ENCODE measurements around the gene FBN2.

The FBN2 gene

DNA sequence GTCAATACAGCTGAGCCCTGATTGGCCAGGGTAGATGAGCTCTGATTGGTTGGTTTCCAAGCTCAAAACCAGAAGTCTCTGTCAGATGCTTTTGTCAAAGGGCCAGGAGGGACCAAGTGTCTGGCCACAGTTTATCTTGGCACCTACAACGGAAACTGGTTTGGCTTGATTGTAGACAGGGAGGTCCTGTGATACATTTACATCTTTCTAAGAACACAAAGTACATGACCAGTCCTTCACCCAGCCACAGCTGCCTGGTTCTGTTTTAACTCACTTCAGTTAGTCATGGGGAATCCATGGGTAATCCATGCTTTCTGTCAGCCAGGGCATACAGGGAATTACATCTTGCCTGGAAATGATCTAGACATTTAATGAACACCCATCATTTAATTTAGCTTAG is 283.3 kb downstream of the FBN2 start:
- H4K8ac ChIP-seq (ENCODE audit: low read depth, low read length) = no peak overlapping the region
- H2BK15ac ChIP-seq (ENCODE audit: low read length) = no peak overlapping the region
- no peak for DNase-seq (ENCODE audit: low spot score)
- no peaks in the 10 kb centered on the region for H3K79me1 ChIP-seq (ENCODE audit: low read depth, low read length)
- no peak overlapping the region for H3K14ac ChIP-seq (ENCODE audit: low read length)
- WGBS, 2 donors (ENCODE audit: extremely low coverage in 2 of 2, insufficient read length in 2 of 2, insufficient replicate concordance in 1 of 2) = no CpG with 5 or more reads among the region's 1 CpG
- no peaks in the 10 kb centered on the region for H3K27me3 ChIP-seq (ENCODE audit: control insufficient read depth in 3 of 3, insufficient read depth in 3 of 3, low read depth in 1 of 3, low read length in 3 of 3)
- H3K9me3 ChIP-seq (replicated peaks in 1 of 2; ENCODE audit: control insufficient read depth in 2 of 2, insufficient read depth in 1 of 2, low read depth in 1 of 2, low read length in 2 of 2) = no peaks in the 10 kb centered on the region
- H3K36me3 ChIP-seq (replicated peaks in 1 of 2; ENCODE audit: control insufficient read depth in 2 of 2, insufficient read depth in 2 of 2, low read length in 2 of 2) = peaks cover 8 to 36% of the 10 kb centered on the region in 2 donors
- no peak overlapping the region for H3K4me2 ChIP-seq (ENCODE audit: insufficient read depth, low read length, poor library complexity, severe bottlenecking)
- peaks cover 0 to 4% of the 10 kb centered on the region in 2 donors for H3K4me1 ChIP-seq (ENCODE audit: control insufficient read depth in 2 of 2, insufficient read depth in 1 of 2, low read depth in 1 of 2, low read length in 2 of 2)
- H3K18ac ChIP-seq (ENCODE audit: low read length) = no peak overlapping the region
- H2AFZ ChIP-seq (ENCODE audit: low read length) = no peak overlapping the region
- no peak overlapping the region for H3K9ac ChIP-seq (ENCODE audit: low read depth, low read length, poor library complexity)
- H2BK12ac ChIP-seq (ENCODE audit: low read length) = no peak overlapping the region
- H3K23ac ChIP-seq (ENCODE audit: low read depth, low read length, poor library complexity) = no peak overlapping the region
- H2BK5ac ChIP-seq (ENCODE audit: low read length) = no peak overlapping the region
- no peak overlapping the region for H4K91ac ChIP-seq (ENCODE audit: low read depth, low read length, poor library complexity)
- no peak overlapping the region for H3K4ac ChIP-seq (ENCODE audit: low read length)
- no peak overlapping the region for H3K4me3 ChIP-seq (ENCODE audit: low read length in 2 of 2)
- no peak overlapping the region for H2AK5ac ChIP-seq (ENCODE audit: low read depth, low read length)
- H3K27ac ChIP-seq (replicated peaks; ENCODE audit: low read length) = no peak overlapping the region
- no peak overlapping the region for H2BK120ac ChIP-seq (ENCODE audit: low read depth, low read length)

DNA sequence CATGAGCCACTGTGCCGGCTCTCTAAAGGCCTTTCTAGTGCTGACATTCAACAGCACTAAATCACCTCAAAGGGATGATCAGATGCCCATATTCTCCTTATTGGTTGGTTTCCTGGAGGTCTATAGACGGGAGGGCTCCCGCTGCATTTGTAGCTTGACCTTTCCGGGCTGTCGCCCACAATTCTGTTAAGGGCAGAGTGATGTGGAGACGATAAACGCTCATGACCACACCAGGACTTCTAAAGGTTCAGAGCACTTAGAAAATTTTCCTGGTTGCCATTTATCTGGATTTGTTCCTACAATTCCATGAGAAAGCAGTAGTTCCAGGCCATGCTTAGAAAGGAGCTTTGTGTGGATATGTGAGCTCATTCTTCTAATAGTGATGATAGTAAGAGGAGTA is 284.2 kb downstream of the FBN2 start:
- Histone ChIP-seq H2BK120ac (ENCODE audit: low read depth, low read length) (no peak overlapping the region), H3K23ac (ENCODE audit: low read depth, low read length, poor library complexity) (no peak overlapping the region), H2AK5ac (ENCODE audit: low read depth, low read length) (no peak overlapping the region), H3K9me3 (replicated peaks in 1 of 2; ENCODE audit: control insufficient read depth in 2 of 2, insufficient read depth in 1 of 2, low read depth in 1 of 2, low read length in 2 of 2) (no peaks in the 10 kb centered on the region), H2BK12ac (ENCODE audit: low read length) (no peak overlapping the region), H3K9ac (ENCODE audit: low read depth, low read length, poor library complexity) (no peak overlapping the region), H3K4me3 (ENCODE audit: low read length in 2 of 2) (no peak overlapping the region), H3K14ac (ENCODE audit: low read length) (no peak overlapping the region), H3K27me3 (ENCODE audit: control insufficient read depth in 3 of 3, insufficient read depth in 3 of 3, low read depth in 1 of 3, low read length in 3 of 3) (no peaks in the 10 kb centered on the region), H3K18ac (ENCODE audit: low read length) (no peak overlapping the region), H3K4ac (ENCODE audit: low read length) (no peak overlapping the region), H3K4me1 (ENCODE audit: control insufficient read depth in 2 of 2, insufficient read depth in 1 of 2, low read depth in 1 of 2, low read length in 2 of 2) (no peaks in the 10 kb centered on the region), H2BK15ac (ENCODE audit: low read length) (no peak overlapping the region), H3K4me2 (ENCODE audit: insufficient read depth, low read length, poor library complexity, severe bottlenecking) (no peak overlapping the region), H3K27ac (replicated peaks; ENCODE audit: low read length) (no peak overlapping the region), H3K36me3 (replicated peaks in 1 of 2; ENCODE audit: control insufficient read depth in 2 of 2, insufficient read depth in 2 of 2, low read length in 2 of 2) (peaks cover 4 to 27% of the 10 kb centered on the region in 2 donors), H4K91ac (ENCODE audit: low read depth, low read length, poor library complexity) (no peak overlapping the region), H2AFZ (ENCODE audit: low read length) (no peak overlapping the region), H4K8ac (ENCODE audit: low read depth, low read length) (no peak overlapping the region), H3K79me1 (ENCODE audit: low read depth, low read length) (no peaks in the 10 kb centered on the region), H2BK5ac (ENCODE audit: low read length) (no peak overlapping the region)
- no CpG with 5 or more reads among the region's 7 CpGs for WGBS, 2 donors (ENCODE audit: extremely low coverage in 2 of 2, insufficient read length in 2 of 2, insufficient replicate concordance in 1 of 2)
- DNase-seq (ENCODE audit: low spot score) = no peak

DNA sequence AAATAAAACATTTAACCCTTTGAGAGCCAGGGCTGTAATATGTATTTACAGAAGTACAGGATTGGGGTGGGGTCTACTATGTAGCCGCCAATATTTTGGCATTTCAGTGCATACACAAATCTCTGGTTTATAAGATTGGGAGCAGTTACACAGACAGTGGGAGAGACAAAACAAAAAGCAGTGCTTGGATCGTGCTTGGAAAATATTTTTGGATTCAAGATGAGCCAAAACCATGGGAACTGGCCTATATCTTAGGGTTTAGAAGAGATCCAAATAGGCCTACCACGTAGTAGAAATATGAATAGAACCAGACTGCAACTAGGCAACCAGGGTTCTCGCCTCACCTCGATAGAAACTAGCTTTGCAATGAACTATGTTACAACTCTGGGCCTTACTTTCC is 284.9 kb downstream of the FBN2 start:
- no peaks in the 10 kb centered on the region for H3K27me3 ChIP-seq (ENCODE audit: control insufficient read depth in 3 of 3, insufficient read depth in 3 of 3, low read depth in 1 of 3, low read length in 3 of 3)
- WGBS, 2 donors (ENCODE audit: extremely low coverage in 2 of 2, insufficient read length in 2 of 2, insufficient replicate concordance in 1 of 2) = no CpG with 5 or more reads among the region's 5 CpGs
- H4K8ac ChIP-seq (ENCODE audit: low read depth, low read length) = no peak overlapping the region
- H3K9me3 ChIP-seq (replicated peaks in 1 of 2; ENCODE audit: control insufficient read depth in 2 of 2, insufficient read depth in 1 of 2, low read depth in 1 of 2, low read length in 2 of 2) = no peaks in the 10 kb centered on the region
- H3K14ac ChIP-seq (ENCODE audit: low read length) = no peak overlapping the region
- no peaks in the 10 kb centered on the region for H3K4me1 ChIP-seq (ENCODE audit: control insufficient read depth in 2 of 2, insufficient read depth in 1 of 2, low read depth in 1 of 2, low read length in 2 of 2)
- H3K23ac ChIP-seq (ENCODE audit: low read depth, low read length, poor library complexity) = no peak overlapping the region
- H2BK15ac ChIP-seq (ENCODE audit: low read length) = no peak overlapping the region
- H4K91ac ChIP-seq (ENCODE audit: low read depth, low read length, poor library complexity) = no peak overlapping the region
- no peak overlapping the region for H3K9ac ChIP-seq (ENCODE audit: low read depth, low read length, poor library complexity)
- peaks cover 0 to 20% of the 10 kb centered on the region in 2 donors for H3K36me3 ChIP-seq (replicated peaks in 1 of 2; ENCODE audit: control insufficient read depth in 2 of 2, insufficient read depth in 2 of 2, low read length in 2 of 2)
- no peak overlapping the region for H3K27ac ChIP-seq (replicated peaks; ENCODE audit: low read length)
- H3K4me3 ChIP-seq (ENCODE audit: low read length in 2 of 2) = no peak overlapping the region
- no peak overlapping the region for H2BK120ac ChIP-seq (ENCODE audit: low read depth, low read length)
- no peak overlapping the region for H2AK5ac ChIP-seq (ENCODE audit: low read depth, low read length)
- H3K4me2 ChIP-seq (ENCODE audit: insufficient read depth, low read length, poor library complexity, severe bottlenecking) = no peak overlapping the region
- H3K18ac ChIP-seq (ENCODE audit: low read length) = no peak overlapping the region
- no peak overlapping the region for H3K4ac ChIP-seq (ENCODE audit: low read length)
- no peak overlapping the region for H2BK5ac ChIP-seq (ENCODE audit: low read length)
- no peaks in the 10 kb centered on the region for H3K79me1 ChIP-seq (ENCODE audit: low read depth, low read length)
- H2AFZ ChIP-seq (ENCODE audit: low read length) = no peak overlapping the region
- no peak for DNase-seq (ENCODE audit: low spot score)
- no peak overlapping the region for H2BK12ac ChIP-seq (ENCODE audit: low read length)

DNA sequence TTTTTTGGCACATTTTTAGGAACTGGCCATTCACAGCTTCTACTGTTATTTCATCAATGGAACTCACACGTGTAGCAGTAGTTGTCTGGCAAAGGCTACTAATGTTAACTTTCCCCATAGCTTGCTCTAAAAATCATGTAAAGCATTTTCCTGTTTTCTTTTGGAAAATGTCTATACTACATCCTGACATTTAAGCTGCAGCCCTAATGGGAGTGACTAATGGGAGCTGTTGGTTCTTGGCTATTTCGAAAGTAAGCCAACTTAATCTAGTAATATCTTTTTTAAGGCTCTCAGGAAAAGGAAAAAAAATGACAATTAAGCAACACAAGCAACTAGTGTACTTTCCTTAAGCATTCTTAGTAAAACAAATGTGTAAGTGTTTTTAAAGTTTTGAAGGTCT is 285.3 kb downstream of the FBN2 start:
- H4K91ac ChIP-seq (ENCODE audit: low read depth, low read length, poor library complexity) = no peak overlapping the region
- H3K4me3 ChIP-seq (ENCODE audit: low read length in 2 of 2) = no peak overlapping the region
- no peak overlapping the region for H3K9ac ChIP-seq (ENCODE audit: low read depth, low read length, poor library complexity)
- peaks cover 0 to 2% of the 10 kb centered on the region in 2 donors for H3K4me1 ChIP-seq (ENCODE audit: control insufficient read depth in 2 of 2, insufficient read depth in 1 of 2, low read depth in 1 of 2, low read length in 2 of 2)
- H2BK120ac ChIP-seq (ENCODE audit: low read depth, low read length) = no peak overlapping the region
- WGBS, 2 donors (ENCODE audit: extremely low coverage in 2 of 2, insufficient read length in 2 of 2, insufficient replicate concordance in 1 of 2) = no CpG with 5 or more reads among the region's 2 CpGs
- H3K9me3 ChIP-seq (replicated peaks in 1 of 2; ENCODE audit: control insufficient read depth in 2 of 2, insufficient read depth in 1 of 2, low read depth in 1 of 2, low read length in 2 of 2) = no peaks in the 10 kb centered on the region
- H3K4ac ChIP-seq (ENCODE audit: low read length) = no peak overlapping the region
- no peak overlapping the region for H2AK5ac ChIP-seq (ENCODE audit: low read depth, low read length)
- H3K14ac ChIP-seq (ENCODE audit: low read length) = no peak overlapping the region
- peaks cover 0 to 16% of the 10 kb centered on the region in 2 donors for H3K36me3 ChIP-seq (replicated peaks in 1 of 2; ENCODE audit: control insufficient read depth in 2 of 2, insufficient read depth in 2 of 2, low read length in 2 of 2)
- H3K4me2 ChIP-seq (ENCODE audit: insufficient read depth, low read length, poor library complexity, severe bottlenecking) = no peak overlapping the region
- H2BK15ac ChIP-seq (ENCODE audit: low read length) = no peak overlapping the region
- no peak overlapping the region for H3K27ac ChIP-seq (replicated peaks; ENCODE audit: low read length)
- no peak overlapping the region for H3K23ac ChIP-seq (ENCODE audit: low read depth, low read length, poor library complexity)
- no peak overlapping the region for H2AFZ ChIP-seq (ENCODE audit: low read length)
- no peak for DNase-seq (ENCODE audit: low spot score)
- H3K27me3 ChIP-seq (ENCODE audit: control insufficient read depth in 3 of 3, insufficient read depth in 3 of 3, low read depth in 1 of 3, low read length in 3 of 3) = no peaks in the 10 kb centered on the region
- no peak overlapping the region for H2BK12ac ChIP-seq (ENCODE audit: low read length)
- no peak overlapping the region for H2BK5ac ChIP-seq (ENCODE audit: low read length)
- no peaks in the 10 kb centered on the region for H3K79me1 ChIP-seq (ENCODE audit: low read depth, low read length)
- no peak overlapping the region for H4K8ac ChIP-seq (ENCODE audit: low read depth, low read length)
- H3K18ac ChIP-seq (ENCODE audit: low read length) = no peak overlapping the region

All from neuronal stem cell (in vitro differentiated cells).